HG03565 (cell line): ENCODE data around the gene PEAR1.

Source experiments
- ATAC-seq: cut with Tn5 transposase; IDR thresholded peaks from one replicate; pipeline ENCODE4 v1.9.1; 2021; ENCODE audit warnings: mild to moderate bottlenecking, moderate library complexity; ENCODE audit not compliant: unreplicated experiment

Gene PEAR1

DNA sequence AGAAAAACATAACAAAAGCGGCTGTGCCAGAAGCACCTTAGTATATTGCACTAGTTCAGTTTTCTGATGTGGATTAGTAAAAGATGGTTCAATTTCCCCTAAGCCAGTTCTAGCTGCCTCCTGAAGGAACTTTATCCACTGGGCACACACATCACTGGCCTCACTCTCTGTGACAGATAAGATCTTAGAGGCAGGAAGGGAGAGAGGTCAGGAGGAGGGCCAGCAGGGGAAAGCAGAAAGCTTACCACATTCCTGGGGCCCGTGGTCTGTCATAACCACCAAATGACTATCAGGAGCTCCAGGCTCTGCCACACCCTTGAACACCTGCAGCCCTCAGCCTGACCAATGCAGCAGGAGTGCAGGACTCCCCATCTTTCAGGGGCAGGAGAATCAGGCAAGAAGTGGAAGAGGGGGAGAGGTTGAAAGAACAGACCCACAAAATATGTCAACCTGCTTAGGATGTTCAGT lies 64.8 kb downstream of the PEAR1 start:
- ATAC-seq: no peak

DNA sequence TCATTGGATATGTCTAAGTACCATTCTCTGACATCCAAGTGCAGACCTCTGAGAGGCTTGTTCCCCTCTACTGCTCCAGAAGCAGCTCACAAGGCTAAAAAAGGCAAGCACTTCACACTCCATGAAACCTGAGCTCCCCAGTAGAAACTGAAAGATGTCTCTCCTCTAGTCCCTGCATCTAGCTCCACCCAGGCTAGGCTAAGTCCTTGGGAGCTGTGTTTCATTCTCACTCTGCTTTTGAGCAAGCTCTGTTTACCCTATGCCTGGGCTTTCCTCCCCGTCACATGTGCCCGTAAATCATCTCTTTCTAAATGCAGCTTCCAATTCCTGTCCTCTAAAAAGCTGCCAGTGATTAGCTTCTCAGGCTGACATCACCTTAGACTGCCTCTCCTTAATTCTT lies 65.9 kb downstream of the PEAR1 start:
- no peak for ATAC-seq

DNA sequence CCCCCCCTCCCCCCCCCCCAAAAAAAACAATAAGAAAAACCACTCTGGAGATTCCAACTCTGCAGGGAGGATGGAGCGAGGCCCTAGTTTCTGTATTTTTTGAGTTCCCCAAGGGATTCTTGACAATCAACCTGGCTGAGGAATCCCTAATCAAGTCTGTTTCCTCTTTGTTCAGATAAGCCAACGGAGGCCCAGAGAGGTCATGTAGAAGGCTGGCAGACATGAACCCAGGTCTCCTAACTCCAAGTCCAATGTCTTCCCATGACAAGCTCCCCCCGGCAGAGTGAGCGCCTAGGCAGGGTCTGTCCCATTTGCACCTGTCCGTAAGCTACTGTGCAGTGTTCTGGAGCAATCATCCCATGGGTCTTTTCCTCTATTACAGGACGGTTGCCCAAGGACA lies 66.4 kb downstream of the PEAR1 start:
- no peak for ATAC-seq

GRCh38 chr1:156961709-156962108 lies 68.2 kb downstream of the PEAR1 start:
- ATAC-seq: no peak

- no peak for ATAC-seq
Observed at GRCh38 chr1:156963621-156964020, 70.1 kb downstream of the PEAR1 start.

DNA sequence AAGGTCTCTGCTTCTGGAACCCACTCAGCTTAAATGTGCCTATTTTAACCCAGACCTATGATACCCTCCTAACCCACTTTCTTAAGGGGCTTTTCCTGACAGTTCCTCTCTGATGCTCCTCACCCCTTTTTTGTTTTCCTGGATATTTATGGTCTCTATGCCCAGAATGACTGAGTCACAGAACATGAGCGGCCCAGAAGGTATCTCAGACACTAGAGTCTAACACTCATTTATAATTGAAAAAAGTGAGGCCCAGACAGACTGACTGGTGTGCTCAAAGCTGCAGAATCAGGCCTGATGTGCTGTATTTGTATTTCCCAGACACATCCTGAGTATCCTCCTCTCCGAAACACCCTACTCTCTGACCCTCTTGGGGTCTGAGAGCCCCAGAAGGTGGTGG lies 70.9 kb downstream of the PEAR1 start:
- ATAC-seq: no peak
